GM18511 (cell line): ENCODE results near the gene LAMB3.

Source experiments
- ATAC-seq: cut with Tn5 transposase; IDR thresholded peaks from one replicate; pipeline ENCODE4 v1.9.1; 2021; ENCODE audit warnings: mild to moderate bottlenecking, moderate library complexity; ENCODE audit not compliant: unreplicated experiment

Gene LAMB3

DNA sequence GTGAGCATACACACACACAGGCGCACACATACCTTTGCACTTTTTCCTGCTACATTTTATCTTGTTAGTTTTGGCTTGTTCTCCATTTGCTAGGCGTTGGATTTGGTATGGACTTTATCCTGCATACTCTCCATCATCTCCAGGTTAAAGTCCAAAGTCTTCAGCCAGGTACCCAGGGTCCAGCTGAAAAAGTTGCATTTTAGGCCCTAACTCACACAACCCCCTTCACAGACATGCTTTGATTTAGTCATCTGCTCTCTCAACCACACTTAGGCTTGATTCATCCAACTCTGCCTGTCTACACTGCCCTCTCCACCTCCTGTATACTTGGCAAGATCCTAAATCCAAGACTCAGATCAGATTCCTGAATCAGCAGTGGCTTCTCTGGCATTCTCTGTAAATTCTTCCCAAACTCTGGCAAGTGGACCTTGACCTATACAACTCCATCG lies 10.7 kb upstream of the LAMB3 start:
- ATAC-seq: no peak

- ATAC-seq: no peak
Measured at GRCh38 chr1:209661071-209661470, 8.8 kb upstream of the LAMB3 start.

DNA sequence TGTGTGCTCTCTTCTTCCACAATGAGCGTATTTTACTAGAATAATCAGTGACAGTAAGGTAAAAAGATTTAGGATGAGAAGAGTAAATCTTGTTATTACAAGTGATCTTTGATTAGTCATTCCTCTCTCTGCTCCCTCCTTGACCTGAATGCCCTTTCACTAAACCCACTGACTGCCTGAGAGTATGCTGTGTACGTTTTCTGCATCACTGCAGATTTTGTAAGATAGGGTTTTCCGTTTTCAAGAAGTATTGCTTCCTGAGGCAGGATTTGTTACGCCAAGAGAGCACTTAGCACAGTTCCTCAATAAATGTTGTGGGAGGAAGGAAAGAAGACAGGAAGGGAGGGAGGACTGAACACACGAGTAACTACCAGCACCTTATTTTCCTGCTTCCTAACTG lies 7.7 kb upstream of the LAMB3 start:
- peak; percentile 96 for ATAC-seq

- ATAC-seq: no peak
Measured at GRCh38 chr1:209657918-209658317, 5.7 kb upstream of the LAMB3 start.

GRCh38 chr1:209657140-209657879 lies 5.1 kb upstream of the LAMB3 start:
- no peak for ATAC-seq

GRCh38 chr1:209655411-209656231 lies 3.4 kb upstream of the LAMB3 start:
- no peak for ATAC-seq

DNA sequence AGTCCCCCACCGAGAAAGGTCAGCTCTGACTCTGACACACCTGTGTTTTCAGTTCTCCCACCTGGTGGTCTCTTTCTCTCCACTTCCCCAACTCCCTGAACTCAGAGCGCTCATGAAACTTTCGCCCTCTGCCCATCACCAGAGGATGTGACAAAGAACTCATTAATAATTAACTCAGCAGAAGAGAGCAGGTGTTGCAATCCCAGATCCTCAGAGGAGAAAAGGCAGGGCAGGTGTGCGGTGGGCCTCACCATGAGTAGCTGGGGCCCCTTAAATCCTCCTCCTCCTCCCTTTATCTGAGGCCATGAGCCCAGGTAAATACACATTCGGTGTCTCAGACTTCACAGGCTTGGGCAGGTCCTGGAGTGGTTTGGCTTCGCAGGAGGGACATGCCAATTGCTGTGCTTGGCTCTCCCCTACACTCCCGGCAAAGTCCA lies 1.7 kb upstream of the LAMB3 start:
- ATAC-seq: peak; percentile 60

- ATAC-seq: peak; percentile 43
Measured at GRCh38 chr1:209652873-209653401, 712 bp upstream of the LAMB3 start.

GRCh38 chr1:209651138-209651587 lies 1.1 kb downstream of the LAMB3 start:
- ATAC-seq: peak; percentile 64

DNA sequence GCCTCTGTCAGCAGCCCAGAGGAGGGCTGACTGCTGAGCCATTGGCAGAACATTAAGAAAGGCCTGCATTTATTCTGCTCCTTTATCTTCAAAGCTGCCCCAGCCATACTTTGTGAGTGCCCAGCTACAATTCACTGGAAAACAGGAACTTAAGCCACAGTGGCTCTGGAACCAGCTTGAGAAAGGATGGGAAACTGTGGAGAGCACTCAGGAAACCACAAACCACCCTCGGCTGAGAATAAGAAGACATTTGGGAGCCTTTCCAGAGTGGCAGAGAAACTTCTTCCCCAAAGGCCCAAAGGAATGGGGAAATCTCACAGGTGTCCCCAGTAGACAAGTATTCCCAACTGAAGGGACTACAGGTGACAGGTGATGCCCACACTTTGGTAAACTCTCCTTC lies 1.8 kb downstream of the LAMB3 start:
- ATAC-seq: no peak

DNA sequence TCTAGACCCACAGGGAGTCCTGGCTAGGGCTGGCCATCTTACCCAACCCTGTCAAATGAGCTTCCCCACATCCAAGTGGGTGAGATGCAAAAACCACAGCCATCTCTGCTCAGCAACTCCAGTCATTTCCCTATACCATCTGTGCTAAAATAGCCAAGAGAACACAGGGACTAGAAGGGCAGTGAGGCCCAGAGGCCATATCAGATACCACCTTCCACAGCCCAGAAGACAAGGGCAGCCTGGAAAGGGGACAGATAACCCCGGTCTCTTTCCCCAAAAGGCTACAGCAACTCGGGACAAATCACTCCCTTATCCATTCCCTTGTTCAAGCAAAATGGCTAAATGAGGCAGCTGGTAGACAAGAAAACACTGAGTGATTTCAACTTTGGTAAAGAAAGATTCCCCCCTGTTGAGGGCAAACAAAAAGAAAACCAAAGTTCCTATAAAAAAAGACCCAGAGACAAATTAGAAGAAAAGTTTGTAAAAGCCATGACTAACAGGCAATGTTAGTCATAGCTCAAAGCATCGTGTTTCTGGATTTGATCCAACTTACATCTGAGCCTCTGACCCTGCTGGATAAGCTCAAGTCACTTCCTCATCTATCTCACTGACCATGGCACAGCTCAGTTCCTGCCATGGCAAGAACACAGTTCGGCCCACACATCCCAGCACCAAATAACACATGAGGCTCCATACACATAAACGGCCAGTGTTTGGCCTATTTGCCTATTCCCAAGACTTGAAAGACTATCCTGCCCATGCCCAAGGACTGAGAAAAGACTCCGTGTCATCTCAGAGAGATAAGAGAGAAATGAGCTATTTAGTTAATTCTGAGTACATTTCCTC lies 3.1 kb downstream of the LAMB3 start:
- ATAC-seq: no peak

DNA sequence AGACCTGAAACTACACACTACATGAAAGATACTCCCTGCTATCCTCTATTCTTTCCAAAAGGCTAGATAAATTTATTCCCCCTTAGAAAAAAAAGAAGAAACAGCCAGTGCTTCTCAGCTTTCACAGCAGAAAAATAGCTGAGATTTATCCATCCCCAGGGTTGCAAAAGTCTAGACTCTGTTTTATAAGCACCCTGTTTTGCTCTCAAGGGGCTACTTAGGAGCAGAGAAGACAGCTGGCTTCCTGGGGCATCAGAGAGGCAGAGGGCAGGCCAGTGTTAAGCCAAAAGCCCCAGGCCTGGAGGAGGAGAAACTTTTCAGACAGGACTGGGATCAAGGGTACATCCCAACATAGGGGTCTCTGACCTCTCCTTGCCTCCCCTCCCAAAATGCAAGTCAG lies 3.9 kb downstream of the LAMB3 start:
- no peak for ATAC-seq

- no peak for ATAC-seq
Measured at GRCh38 chr1:209647156-209647555, 5.1 kb downstream of the LAMB3 start.

GRCh38 chr1:209646558-209646957 lies 5.7 kb downstream of the LAMB3 start:
- no peak for ATAC-seq

DNA sequence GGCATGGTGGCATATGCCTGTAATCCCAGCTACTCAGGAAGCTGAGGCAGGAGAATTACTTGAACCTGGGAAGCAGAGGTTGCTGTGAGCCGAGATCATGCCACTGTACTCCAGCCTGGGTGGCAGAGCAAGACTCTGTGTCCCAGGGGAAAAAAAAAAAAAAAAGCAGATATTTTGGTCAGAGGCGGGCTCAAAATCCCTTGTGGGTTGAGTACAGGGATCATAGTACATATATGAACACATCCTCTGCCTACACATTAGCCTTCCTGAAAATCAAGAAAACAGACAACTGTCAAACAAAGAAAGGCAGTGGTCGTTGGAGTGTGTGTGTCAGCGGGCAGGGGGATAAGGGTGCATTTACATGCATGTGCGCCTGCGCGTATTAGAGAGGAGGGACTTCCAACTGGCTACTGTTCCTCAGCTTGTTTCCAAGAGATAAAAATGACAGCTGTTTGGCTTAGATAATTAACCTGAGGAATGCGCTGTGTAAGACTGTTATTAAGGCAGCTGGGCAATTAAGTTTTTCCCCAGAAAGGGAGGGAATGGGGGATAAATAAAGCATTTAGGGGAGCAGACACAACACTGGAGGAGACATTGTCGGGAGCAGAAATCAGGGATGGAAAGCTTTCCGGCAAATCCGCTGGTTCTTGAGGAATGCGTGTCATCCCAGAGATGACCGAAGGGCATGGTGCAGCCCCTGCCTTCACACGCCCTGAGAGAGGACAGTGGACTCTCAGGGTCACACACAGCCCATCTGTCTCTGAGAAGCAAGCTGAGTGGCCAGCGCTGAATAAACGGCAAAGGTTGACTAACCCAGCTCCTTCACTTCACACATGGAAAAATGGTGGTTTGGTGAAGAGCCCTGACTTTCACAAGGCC lies 6.4 kb downstream of the LAMB3 start:
- ATAC-seq: no peak

GRCh38 chr1:209643285-209644020 lies 8.8 kb downstream of the LAMB3 start:
- ATAC-seq: no peak

GRCh38 chr1:209642816-209643215 lies 9.4 kb downstream of the LAMB3 start:
- ATAC-seq: no peak

GRCh38 chr1:209641832-209642172 lies 10.4 kb downstream of the LAMB3 start:
- ATAC-seq: no peak

DNA sequence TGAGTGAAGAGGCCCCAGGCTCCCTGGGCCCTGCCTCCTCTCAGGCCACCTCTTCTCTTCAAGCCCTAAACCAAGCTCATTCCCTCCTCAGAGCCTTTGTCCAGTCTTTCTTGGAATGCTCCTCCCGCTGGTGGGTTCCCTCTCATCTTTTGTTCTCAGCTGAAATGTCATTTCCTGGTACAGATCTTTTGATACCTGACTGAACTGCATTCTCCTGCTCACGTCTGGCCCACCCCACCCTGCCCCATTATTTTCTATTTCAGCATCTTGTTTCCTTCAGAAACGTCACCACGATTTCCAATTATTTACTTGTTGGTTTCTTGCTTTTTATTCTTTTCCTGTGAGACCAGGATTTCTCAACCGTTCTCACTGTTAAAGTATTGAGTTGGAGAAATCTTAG lies 16.4 kb downstream of the LAMB3 start:
- ATAC-seq: no peak
